GM23338 (cell line): ENCODE results near the gene ANKRD11. TPM values are rescaled to one million over a fixed set of nuclear protein-coding genes. Genes with fewer than 3 reads are reported as not detected.

ENCODE experiments used
- CTCF ChIP-seq, 2 experiments: fragments of 200-600 bp in 1 of 2; sonication (generic) in 1 of 2; conservative IDR thresholded peaks; 2 replicates each; pipeline versions ENCODE4 v1.5.1 to v1.6.1; 2016 to 2017; ENCODE audit warnings: antibody characterized with exemption in 2 of 2, low read depth in 2 of 2, mild to moderate bottlenecking in 2 of 2, moderate library complexity in 1 of 2
- EZH2 ChIP-seq: fragments of 200-600 bp; sonication (generic); IDR thresholded peaks from one replicate; pipeline ENCODE4 v1.8.0; 2017; ENCODE audit warnings: antibody characterized with exemption, mild to moderate bottlenecking, low read depth; ENCODE audit not compliant: unreplicated experiment
- JUNB ChIP-seq: IDR thresholded peaks from one replicate; pipeline ENCODE4 v1.6.1; 2016; ENCODE audit warnings: antibody characterized with exemption; ENCODE audit not compliant: unreplicated experiment
- REST ChIP-seq: IDR thresholded peaks from one replicate; pipeline ENCODE4 v1.6.1; 2018; ENCODE audit warnings: antibody characterized with exemption; ENCODE audit not compliant: unreplicated experiment
- ZNF462 ChIP-seq: fragments of 250-450 bp; sonication (Bioruptor Pico); IDR thresholded peaks from 2 replicates; pipeline ENCODE4 v1.5.0; 2020; ENCODE audit warnings: mild to moderate bottlenecking, moderate library complexity
- polyA plus RNA-seq: library from polyadenylated mRNA; unstranded; fragments of >200 nt; fragmentation: Nextera tagmentation; extraction: Ambion mirVana; gene quantifications from 2 replicates; pipeline ENCODE4 v1.2.1, GENCODE V29; 2016
- total RNA-seq: library from RNA; depleted of rRNA; stranded (reverse); fragments of >200 nt; shearing (Covaris generic); gene quantifications from 2 replicates; pipeline ENCODE4 v1.2.3, GENCODE V29; 2014

ANKRD11 gene
- total and polyA plus RNA-seq, 2 experiments from 2014 or later, result 130 to 159 TPM

GRCh38 chr16:89295915-89296314 lies 194.4 kb downstream of the ANKRD11 start (continued):
- no peak for TF ChIP-seq REST
- no peak for TF ChIP-seq ZNF462 (CRISPR knock-in tag)
- TF ChIP-seq JUNB, result no peak
- TF ChIP-seq EZH2, result no peak
- TF ChIP-seq CTCF (conservative IDR thresholded peaks at IDR 0.05; ENCODE audit: low read depth in 2 of 2), result no peak
